ENCODE measurements around the gene DMRT1. TPM values are rescaled to one million over a fixed set of nuclear protein-coding genes. Genes with fewer than 3 reads are reported as not detected.

Gene DMRT1
- total RNA-seq, 1 experiment from 2014 or later = not detected

GRCh38 chr9:981491-981898 lies 140.0 kb downstream of the DMRT1 start:
- no peak for TF ChIP-seq POLR2AphosphoS5 (IDR thresholded peaks at IDR 0.05; ENCODE audit: low read depth, low read length)
- TF ChIP-seq TCF7L2 (IDR thresholded peaks at IDR 0.05; ENCODE audit: low read depth, low read length) = no peak
- TF ChIP-seq CTCF (IDR thresholded peaks at IDR 0.05) = no peak
- TF ChIP-seq REST (IDR thresholded peaks at IDR 0.05; ENCODE audit: insufficient read depth in 1 of 2, low read depth in 2 of 2, low read length in 1 of 2) = no peak
- no peak for TF ChIP-seq SIN3A (IDR thresholded peaks at IDR 0.05; ENCODE audit: borderline replicate concordance, insufficient read depth, low read depth, low read length)

GRCh38 chr9:982394-983230 lies 141.1 kb downstream of the DMRT1 start:
- Histone ChIP-seq H3K4me1 (ENCODE audit: control insufficient read depth, insufficient read depth, low read length) (no peaks in the 10 kb centered on the region), H3K36me3 (ENCODE audit: control insufficient read depth, insufficient read depth, low read length) (no peaks in the 10 kb centered on the region), H3K4me3 (ENCODE audit: low read depth in 2 of 2, low read length in 2 of 2) (no peak overlapping the region), H3K9me3 (ENCODE audit: control insufficient read depth, insufficient read depth, low read depth, low read length) (no peaks in the 10 kb centered on the region), H3K27ac (ENCODE audit: low read length) (no peak overlapping the region), H3K27me3 (ENCODE audit: control insufficient read depth, insufficient read depth, low read length) (no peaks in the 10 kb centered on the region)
- in situ Hi-C loops (cut with HindIII; ENCODE audit: low pct_unique_long_range_greater_than_20kb, low sequenced_read_pairs) (no loop called here), intact Hi-C loops (cut with micrococcal nuclease; ENCODE audit: unreplicated experiment) (no loop called here)
- DNase-seq (ENCODE audit: low read depth, low spot score) = no peak
- ChIA-PET POLR2A (no interaction called here), CTCF (no interaction called here)
- ATAC-seq = no peak
- no TSS peak for BruUV-seq (replicated peaks)
- TF ChIP-seq CTCF (IDR thresholded peaks at IDR 0.05) = no peak
- no peak for TF ChIP-seq TCF7L2 (IDR thresholded peaks at IDR 0.05; ENCODE audit: low read depth, low read length)
- TF ChIP-seq POLR2AphosphoS5 (IDR thresholded peaks at IDR 0.05; ENCODE audit: low read depth, low read length) = no peak
- TF ChIP-seq SIN3A (IDR thresholded peaks at IDR 0.05; ENCODE audit: borderline replicate concordance, insufficient read depth, low read depth, low read length) = no peak
- TF ChIP-seq REST (IDR thresholded peaks at IDR 0.05; ENCODE audit: insufficient read depth in 1 of 2, low read depth in 2 of 2, low read length in 1 of 2) = no peak

More at GRCh38 chr9:981491-981898, 140.0 kb downstream of the DMRT1 start:
- Histone ChIP-seq H3K9me3 (ENCODE audit: control insufficient read depth, insufficient read depth, low read depth, low read length) (no peaks in the 10 kb centered on the region), H3K4me1 (ENCODE audit: control insufficient read depth, insufficient read depth, low read length) (no peaks in the 10 kb centered on the region), H3K36me3 (ENCODE audit: control insufficient read depth, insufficient read depth, low read length) (no peaks in the 10 kb centered on the region), H3K27me3 (ENCODE audit: control insufficient read depth, insufficient read depth, low read length) (no peaks in the 10 kb centered on the region), H3K27ac (ENCODE audit: low read length) (no peak overlapping the region), H3K4me3 (ENCODE audit: low read depth in 2 of 2, low read length in 2 of 2) (no peak overlapping the region)
- intact Hi-C loops (cut with micrococcal nuclease; ENCODE audit: unreplicated experiment) = no loop called here
- DNase-seq (ENCODE audit: low read depth, low spot score) (no peak), ATAC-seq (no peak)
- ChIA-PET POLR2A (no interaction called here), CTCF (no interaction called here)
- BruUV-seq (replicated peaks) = no TSS peak
- in situ Hi-C loops (cut with HindIII; ENCODE audit: low pct_unique_long_range_greater_than_20kb, low sequenced_read_pairs) = no loop called here

Measured in Panc1 (cell line).